ENCODE measurements around the gene SOX18.

DNA sequence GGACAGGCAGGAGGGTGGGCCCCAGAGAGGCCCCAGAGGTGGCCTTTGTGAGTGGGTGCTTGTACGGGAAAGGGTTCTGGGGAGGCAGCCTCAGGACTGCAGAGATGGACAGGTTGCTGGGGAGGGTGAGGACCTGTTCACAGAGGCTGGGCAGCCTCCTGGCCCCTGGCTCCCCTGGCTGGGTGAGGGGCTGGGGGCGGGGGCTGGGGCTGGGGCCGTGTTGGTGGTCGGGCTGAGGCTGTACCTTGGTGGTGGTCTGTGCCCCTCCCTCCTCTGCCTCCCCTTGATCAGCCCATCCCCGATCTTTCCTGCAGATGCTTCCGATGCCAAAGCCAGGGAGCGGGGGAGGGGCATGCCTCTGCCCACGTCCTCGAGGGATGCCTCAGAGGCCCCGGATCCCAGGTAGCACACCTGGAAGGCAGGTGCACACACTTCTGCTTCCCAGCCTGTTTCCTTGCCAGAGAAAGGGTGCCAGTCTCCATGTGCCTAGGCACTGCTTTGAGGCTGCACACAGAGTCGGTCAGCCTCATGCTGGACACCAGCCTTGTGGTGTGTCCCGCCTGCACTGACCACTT lies 18.4 kb upstream of the SOX18 start:
- TF ChIP-seq CTCF (conservative IDR thresholded peaks at IDR 0.05; ENCODE audit: low read depth in 2 of 2) (no peak), EZH2 (IDR thresholded peaks at IDR 0.05; ENCODE audit: low read depth, unreplicated experiment) (no peak), EZH2phosphoT487 (IDR thresholded peaks at IDR 0.05; ENCODE audit: unreplicated experiment) (no peak), ZNF331 (CRISPR knock-in tag; IDR thresholded peaks at IDR 0.05; ENCODE audit: low read depth) (no peak), POLR2AphosphoS5 (IDR thresholded peaks at IDR 0.05; ENCODE audit: low read depth) (no peak), NANOG (IDR thresholded peaks at IDR 0.05; ENCODE audit: borderline replicate concordance) (no peak), ETS1 (IDR thresholded peaks at IDR 0.05) (no peak), JUNB (IDR thresholded peaks at IDR 0.05; ENCODE audit: unreplicated experiment) (no peak), ZNF114 (CRISPR knock-in tag; IDR thresholded peaks at IDR 0.05) (no peak)
- TF ChIP-seq, protein P1, sequence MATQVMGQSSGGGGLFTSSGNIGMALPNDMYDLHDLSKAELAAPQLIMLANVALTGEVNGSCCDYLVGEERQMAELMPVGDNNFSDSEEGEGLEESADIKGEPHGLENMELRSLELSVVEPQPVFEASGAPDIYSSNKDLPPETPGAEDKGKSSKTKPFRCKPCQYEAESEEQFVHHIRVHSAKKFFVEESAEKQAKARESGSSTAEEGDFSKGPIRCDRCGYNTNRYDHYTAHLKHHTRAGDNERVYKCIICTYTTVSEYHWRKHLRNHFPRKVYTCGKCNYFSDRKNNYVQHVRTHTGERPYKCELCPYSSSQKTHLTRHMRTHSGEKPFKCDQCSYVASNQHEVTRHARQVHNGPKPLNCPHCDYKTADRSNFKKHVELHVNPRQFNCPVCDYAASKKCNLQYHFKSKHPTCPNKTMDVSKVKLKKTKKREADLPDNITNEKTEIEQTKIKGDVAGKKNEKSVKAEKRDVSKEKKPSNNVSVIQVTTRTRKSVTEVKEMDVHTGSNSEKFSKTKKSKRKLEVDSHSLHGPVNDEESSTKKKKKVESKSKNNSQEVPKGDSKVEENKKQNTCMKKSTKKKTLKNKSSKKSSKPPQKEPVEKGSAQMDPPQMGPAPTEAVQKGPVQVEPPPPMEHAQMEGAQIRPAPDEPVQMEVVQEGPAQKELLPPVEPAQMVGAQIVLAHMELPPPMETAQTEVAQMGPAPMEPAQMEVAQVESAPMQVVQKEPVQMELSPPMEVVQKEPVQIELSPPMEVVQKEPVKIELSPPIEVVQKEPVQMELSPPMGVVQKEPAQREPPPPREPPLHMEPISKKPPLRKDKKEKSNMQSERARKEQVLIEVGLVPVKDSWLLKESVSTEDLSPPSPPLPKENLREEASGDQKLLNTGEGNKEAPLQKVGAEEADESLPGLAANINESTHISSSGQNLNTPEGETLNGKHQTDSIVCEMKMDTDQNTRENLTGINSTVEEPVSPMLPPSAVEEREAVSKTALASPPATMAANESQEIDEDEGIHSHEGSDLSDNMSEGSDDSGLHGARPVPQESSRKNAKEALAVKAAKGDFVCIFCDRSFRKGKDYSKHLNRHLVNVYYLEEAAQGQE (IDR thresholded peaks at IDR 0.05; ENCODE audit: unreplicated experiment), result no peak

All from GM23338 (cell line).